Fibroblast of lung (primary cell): ENCODE measurements around the gene ATP13A1. TPM values are rescaled to one million over a fixed set of nuclear protein-coding genes. Genes with fewer than 3 reads are reported as not detected.
"Not testable (repeated sequence)": the region's sequence is repeated elsewhere in the genome, so short reads cannot be mapped to it uniquely, and the experiment has no call there.

Experiments used
- DNase-seq, 2 donors: peaks; one replicate each; pipeline versions ENCODE4 v3.0.0 to v3.0.0-alpha.2; 2010; ENCODE audit warnings: low read depth in 2 of 2
- H2AFZ ChIP-seq: 2 replicates; pipeline ENCODE4 v1.5.1; 2012; ENCODE audit warnings: low read length, control low read depth, inconsistent platforms
- H3K27ac ChIP-seq: 2 replicates; pipeline ENCODE4 v1.5.1; 2011; ENCODE audit warnings: low read length, control low read depth; ENCODE audit not compliant: insufficient read depth
- H3K27me3 ChIP-seq: 2 replicates; pipeline ENCODE4 v1.5.1; 2011; ENCODE audit warnings: mild to moderate bottlenecking, low read length; ENCODE audit not compliant: control insufficient read depth, insufficient read depth
- H3K36me3 ChIP-seq: 2 replicates; pipeline ENCODE4 v1.5.1; 2011; ENCODE audit warnings: low read length; ENCODE audit not compliant: control insufficient read depth, insufficient read depth
- H3K4me1 ChIP-seq: 2 replicates; pipeline ENCODE4 v1.5.1; 2011; ENCODE audit warnings: low read length; ENCODE audit not compliant: control insufficient read depth, insufficient read depth; ENCODE audit errors: extremely low read depth
- H3K4me2 ChIP-seq: 2 replicates; pipeline ENCODE4 v1.5.1; 2011; ENCODE audit warnings: low read length, control low read depth; ENCODE audit not compliant: insufficient read depth; ENCODE audit errors: extremely low read depth
- H3K4me3 ChIP-seq, 4 experiments: fragments of 200-600 bp in 1 of 4; sonication (generic) in 1 of 4; replicated peaks in 1 of 4; 2 replicates each; pipeline ENCODE4 v1.5.1; 2011 to 2016; ENCODE audit warnings: low read length in 4 of 4, low read depth in 3 of 4, mild to moderate bottlenecking in 3 of 4, control low read depth in 2 of 4, inconsistent platforms in 1 of 4, mixed read lengths in 1 of 4; ENCODE audit not compliant: insufficient read depth in 1 of 4; ENCODE audit errors: control extremely low read depth in 1 of 4
- H3K79me2 ChIP-seq: 2 replicates; pipeline ENCODE4 v1.5.1; 2012; ENCODE audit warnings: mild to moderate bottlenecking, low read length, inconsistent platforms; ENCODE audit not compliant: control insufficient read depth, insufficient read depth
- H3K9ac ChIP-seq: 2 replicates; pipeline ENCODE4 v1.5.1; 2011; ENCODE audit warnings: mild to moderate bottlenecking, low read length, control low read depth; ENCODE audit not compliant: insufficient read depth
- H3K9me3 ChIP-seq: 2 replicates; pipeline ENCODE4 v1.5.1; 2012; ENCODE audit warnings: low read depth, low read length; ENCODE audit not compliant: control insufficient read depth, insufficient read depth
- H4K20me1 ChIP-seq: 2 replicates; pipeline ENCODE4 v1.5.1; 2011; ENCODE audit warnings: low read length; ENCODE audit not compliant: control insufficient read depth, insufficient read depth; ENCODE audit errors: extremely low read depth
- CTCF ChIP-seq, 2 donors: IDR thresholded peaks in 1 of 2; conservative IDR thresholded peaks in 1 of 2; 1 replicate in 1 of 2; 2 replicates in 1 of 2; pipeline ENCODE4 v1.5.1; 2011 to 2012; ENCODE audit warnings: low read length in 2 of 2, control low read depth in 1 of 2, inconsistent platforms in 1 of 2, low read depth in 1 of 2, mild to moderate bottlenecking in 1 of 2
- EZH2 ChIP-seq: IDR thresholded peaks from 2 replicates; pipeline ENCODE4 v1.5.1; 2012; ENCODE audit warnings: low read length, control low read depth, mild to moderate bottlenecking; ENCODE audit errors: missing control alignments
- polyA plus RNA-seq, 2 donors: library from polyadenylated mRNA; depleted of rRNA in 1 of 2; stranded (reverse) in 1 of 2; unstranded in 1 of 2; fragments of >200 nt; gene quantifications; 2 replicates each; pipeline ENCODE4 v1.2.1, GENCODE V29; 2011 to 2012; ENCODE audit warnings: missing spikeins in 1 of 2
- total RNA-seq: library from RNA; depleted of rRNA; stranded (reverse); fragments of >200 nt; gene quantifications from 2 replicates; pipeline ENCODE4 v1.2.1, GENCODE V29; 2014

ATP13A1 gene
- total and polyA plus RNA-seq, 2 donors (not counting 1 experiment from before 2014, with no cell fraction given), result 8.5 to 25.4 TPM

- Histone ChIP-seq H3K36me3 (no peaks in the 10 kb centered on the region), H3K4me1 (no peaks in the 10 kb centered on the region), H2AFZ (no peak overlapping the region), H3K4me2 (no peak overlapping the region), H4K20me1 (no peaks in the 10 kb centered on the region), H3K27ac (no peak overlapping the region), H3K79me2 (no peaks in the 10 kb centered on the region), H3K9me3 (no peaks in the 10 kb centered on the region), H3K9ac (no peak overlapping the region), H3K4me3 (no peak overlapping the region), H3K27me3 (no peaks in the 10 kb centered on the region)
- TF ChIP-seq EZH2 (no peak), CTCF (conservative IDR thresholded peaks at IDR 0.05 in 1 of 2, IDR thresholded peaks at IDR 0.05 in 1 of 2; ENCODE audit: low read depth in 1 of 2, low read length in 2 of 2) (no peak)
- DNase-seq, result no peak
Observed at GRCh38 chr19:19602713-19603324, 60.7 kb downstream of the ATP13A1 start.

GRCh38 chr19:19602136-19602712 lies 61.3 kb downstream of the ATP13A1 start:
- no peak overlapping the region for H2AFZ ChIP-seq
- H3K9me3 ChIP-seq, result no peaks in the 10 kb centered on the region
- no peak for DNase-seq
- no peaks in the 10 kb centered on the region for H4K20me1 ChIP-seq
- TF ChIP-seq EZH2 (no peak), CTCF (conservative IDR thresholded peaks at IDR 0.05 in 1 of 2, IDR thresholded peaks at IDR 0.05 in 1 of 2; ENCODE audit: low read depth in 1 of 2, low read length in 2 of 2) (no peak)
- H3K79me2 ChIP-seq, result no peaks in the 10 kb centered on the region
- no peaks in the 10 kb centered on the region for H3K27me3 ChIP-seq
- no peaks in the 10 kb centered on the region for H3K36me3 ChIP-seq
- H3K9ac ChIP-seq, result no peak overlapping the region
- H3K27ac ChIP-seq, result no peak overlapping the region
- H3K4me2 ChIP-seq, result no peak overlapping the region
- H3K4me1 ChIP-seq, result no peaks in the 10 kb centered on the region
- H3K4me3 ChIP-seq, result no peak overlapping the region

GRCh38 chr19:19600793-19601330 lies 62.6 kb downstream of the ATP13A1 start:
- no peak overlapping the region for H3K4me3 ChIP-seq
- no peak overlapping the region for H3K9ac ChIP-seq
- H2AFZ ChIP-seq, result no peak overlapping the region
- peaks cover 3% of the 10 kb centered on the region for H3K4me1 ChIP-seq
- H3K27ac ChIP-seq, result no peak overlapping the region
- TF ChIP-seq EZH2 (no peak), CTCF (conservative IDR thresholded peaks at IDR 0.05 in 1 of 2, IDR thresholded peaks at IDR 0.05 in 1 of 2; ENCODE audit: low read depth in 1 of 2, low read length in 2 of 2) (no peak)
- no peak overlapping the region for H3K4me2 ChIP-seq
- no peaks in the 10 kb centered on the region for H3K36me3 ChIP-seq
- no peaks in the 10 kb centered on the region for H3K27me3 ChIP-seq
- H3K79me2 ChIP-seq, result no peaks in the 10 kb centered on the region
- no peaks in the 10 kb centered on the region for H3K9me3 ChIP-seq
- DNase-seq, result no peak
- H4K20me1 ChIP-seq, result no peaks in the 10 kb centered on the region

- H3K4me3 ChIP-seq, H3K27ac ChIP-seq, H4K20me1 ChIP-seq, H3K9ac ChIP-seq, H2AFZ ChIP-seq, H3K27me3 ChIP-seq, H3K4me2 ChIP-seq, H3K79me2 ChIP-seq, H3K36me3 ChIP-seq, H3K4me1 ChIP-seq, DNase-seq, H3K9me3 ChIP-seq: not testable (repeated sequence)
Observed at GRCh38 chr19:19598728-19599451, 64.6 kb downstream of the ATP13A1 start.
